Right cardiac atrium (tissue), 5 donors: ENCODE results near the gene ONECUT3. TPM values are rescaled to one million over a fixed set of nuclear protein-coding genes. Genes with fewer than 3 reads are reported as not detected.

Source experiments
- ATAC-seq, 2 donors: fragments of 200-7000 bp; cut with Tn5 transposase; one replicate each; pipeline versions ENCODE4 v1.8.0 to v1.9.1; 2020; ENCODE audit warnings: moderate library complexity in 2 of 2, mild to moderate bottlenecking in 1 of 2
- DNase-seq, 3 donors: peaks; one replicate each; pipeline ENCODE4 v3.0.0-alpha.2; 2020
- H3K27ac ChIP-seq: one replicate; pipeline ENCODE4 v1.5.1; 2013; ENCODE audit warnings: mild to moderate bottlenecking, low read length, control low read depth, moderate library complexity
- H3K27me3 ChIP-seq: one replicate; pipeline ENCODE4 v1.6.1; 2013; ENCODE audit not compliant: control insufficient read depth, insufficient read depth
- H3K4me1 ChIP-seq: one replicate; pipeline ENCODE4 v1.6.1; 2013; ENCODE audit warnings: low read length; ENCODE audit not compliant: control insufficient read depth, insufficient read depth
- H3K4me3 ChIP-seq: one replicate; pipeline ENCODE4 v1.5.1; 2013; ENCODE audit warnings: low read length, control low read depth
- H3K9me3 ChIP-seq: one replicate; pipeline ENCODE4 v1.6.1; 2013; ENCODE audit warnings: low read length; ENCODE audit not compliant: control insufficient read depth
- WGBS: extraction: QIAGEN DNeasy Blood & Tissue Kit; methylation state at CpG from one replicate; pipeline ENCODE4 v1.1.7; 2013; 5-methylcytosine and 5-hydroxymethylcytosine counted together
- intact Hi-C, 4 donors: fragments of 100-400 bp; cut with DNase I; formaldehyde crosslinking; loops; one replicate each; pipeline versions ENCODE4 v1.11.0 to v1.14.0; 2022 to 2023
- polyA plus RNA-seq: library from polyadenylated mRNA; stranded (reverse); fragments of 200-250 nt; gene quantifications from one replicate; pipeline ENCODE4 v1.2.3, GENCODE V29; 2013
- total RNA-seq, 4 donors: library from RNA; stranded (reverse); fragmentation: NEBNext Ultra II Directional; extraction: Animal tissue kit (Norgen Biotek cat#: 25700); gene quantifications; one replicate each; pipeline ENCODE4 v1.2.1, GENCODE V29; 2021
- donor health status: healthy with polysubstance abuse.
- donor health status: DM: no; HTN: yes; CAD: no.
- donor health status: DM: no; HTN: no; CAD: no.
- donor health status: DM: no; HTN: yes; CAD: no; lungs with severe emphysema.
- donor health status: DM: yes; HTN: yes; CAD: no.

The ONECUT3 gene
- total and polyA plus RNA-seq, 5 donors = not detected

GRCh38 chr19:1805401-1806183, 52.3 kb downstream of the ONECUT3 start:
- no peaks in the 10 kb centered on the region for H3K27me3 ChIP-seq
- intact Hi-C loops = no loop called here
- DNase-seq (peak in 1 of 3 donors; percentile 53), ATAC-seq (no peak)
- no peaks in the 10 kb centered on the region for H3K4me1 ChIP-seq
- H3K9me3 ChIP-seq = no peaks in the 10 kb centered on the region
- WGBS = 87% methylated on average over 24 of the region's 24 CpGs
- no peak overlapping the region for H3K27ac ChIP-seq
- no peak overlapping the region for H3K4me3 ChIP-seq

- intact Hi-C loops = no loop called here
- Histone ChIP-seq H3K27ac (no peak overlapping the region), H3K4me3 (no peak overlapping the region), H3K4me1 (no peaks in the 10 kb centered on the region), H3K27me3 (no peaks in the 10 kb centered on the region), H3K9me3 (no peaks in the 10 kb centered on the region)
- ATAC-seq (no peak), DNase-seq (peak in 1 of 3 donors; percentile 58)
- 78% methylated on average over 45 of the region's 45 CpGs for WGBS
Measured at GRCh38 chr19:1806184-1807029, 53.1 kb downstream of the ONECUT3 start.

GRCh38 chr19:1807030-1807694, 53.9 kb downstream of the ONECUT3 start:
- H3K4me3 ChIP-seq = no peak overlapping the region
- 66% methylated on average over 28 of the region's 28 CpGs for WGBS
- H3K9me3 ChIP-seq = no peaks in the 10 kb centered on the region
- peak in 1 of 3 donors; percentile 58 for DNase-seq
- ATAC-seq = no peak
- H3K27me3 ChIP-seq = no peaks in the 10 kb centered on the region
- H3K27ac ChIP-seq = no peak overlapping the region
- intact Hi-C loops = no loop called here
- no peaks in the 10 kb centered on the region for H3K4me1 ChIP-seq

GRCh38 chr19:1807695-1808394, 54.5 kb downstream of the ONECUT3 start:
- no peak overlapping the region for H3K27ac ChIP-seq
- DNase-seq (no peak), ATAC-seq (no peak)
- no peaks in the 10 kb centered on the region for H3K4me1 ChIP-seq
- H3K27me3 ChIP-seq = no peaks in the 10 kb centered on the region
- WGBS = 80% methylated on average over 30 of the region's 30 CpGs
- no peak overlapping the region for H3K4me3 ChIP-seq
- intact Hi-C loops = no loop called here
- no peaks in the 10 kb centered on the region for H3K9me3 ChIP-seq

GRCh38 chr19:1808395-1808731, 55.1 kb downstream of the ONECUT3 start:
- ATAC-seq (no peak), DNase-seq (no peak)
- H3K4me1 ChIP-seq = peaks cover 3% of the 10 kb centered on the region
- H3K27ac ChIP-seq = no peak overlapping the region
- no peak overlapping the region for H3K4me3 ChIP-seq
- H3K27me3 ChIP-seq = no peaks in the 10 kb centered on the region
- H3K9me3 ChIP-seq = no peaks in the 10 kb centered on the region
- intact Hi-C loops = no loop called here
- WGBS = 92% methylated on average over 2 of the region's 2 CpGs

DNA sequence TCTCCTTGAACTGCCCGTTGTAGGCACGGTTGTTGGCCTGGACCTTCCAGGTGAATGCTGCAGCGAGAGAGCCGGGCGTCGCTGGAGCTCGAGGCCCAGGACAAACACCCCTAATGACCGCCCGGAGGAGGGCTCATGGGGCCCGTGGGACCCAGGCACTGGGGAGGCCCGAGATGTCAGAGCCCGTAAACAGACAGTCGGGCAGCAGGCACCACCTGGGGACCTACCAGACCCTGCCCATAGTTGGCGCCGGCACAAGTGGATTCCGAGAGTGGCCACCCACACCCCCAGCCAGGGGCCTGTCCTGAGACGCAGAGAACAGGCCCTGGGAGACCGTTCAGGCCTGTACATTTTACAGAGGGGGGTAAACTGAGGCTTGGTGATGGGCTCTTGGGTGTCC, 56.4 kb downstream of the ONECUT3 start:
- H3K9me3 ChIP-seq = no peaks in the 10 kb centered on the region
- H3K27me3 ChIP-seq = no peaks in the 10 kb centered on the region
- DNase-seq (peak in 1 of 3 donors; percentile 67), ATAC-seq (no peak)
- WGBS = 80% methylated on average over 18 of the region's 18 CpGs
- H3K27ac ChIP-seq = no peak overlapping the region
- peaks cover 3% of the 10 kb centered on the region for H3K4me1 ChIP-seq
- intact Hi-C loops = no loop called here
- H3K4me3 ChIP-seq = no peak overlapping the region

DNA sequence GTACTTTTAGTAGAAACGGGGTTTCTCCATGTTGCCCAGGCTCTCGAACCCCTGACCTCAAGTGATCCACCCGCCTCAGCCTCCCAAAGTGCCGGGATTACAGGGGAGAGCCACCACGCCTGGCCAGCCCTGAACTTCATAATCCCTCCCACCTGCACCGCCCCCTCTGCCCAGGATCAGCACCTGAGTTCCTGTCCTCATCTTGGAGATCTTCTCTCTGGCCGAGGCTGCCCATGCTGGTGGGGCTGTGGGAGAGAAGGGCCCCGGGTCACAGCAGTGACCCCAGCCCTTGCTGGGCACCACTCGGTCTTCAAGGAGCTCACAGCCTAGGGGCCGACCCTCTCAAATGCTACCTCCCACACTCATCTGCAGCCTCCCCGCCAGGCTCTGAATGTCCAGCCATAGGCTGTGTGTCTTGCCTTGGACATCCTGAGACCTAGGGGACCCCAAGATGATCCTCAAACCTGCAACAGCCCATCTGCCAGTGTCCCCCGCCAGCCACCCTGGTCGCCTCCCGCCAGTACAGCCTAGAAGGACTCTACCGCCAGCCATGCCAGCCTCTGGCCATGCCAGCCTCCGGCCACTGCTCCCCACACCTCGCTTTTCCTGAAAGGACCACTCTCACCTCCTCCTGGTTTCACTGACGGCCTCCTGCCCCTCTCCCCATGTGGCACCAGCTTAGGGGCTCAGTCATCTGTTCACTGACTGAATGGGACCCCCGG, 57.3 kb downstream of the ONECUT3 start:
- intact Hi-C loops = no loop called here
- Histone ChIP-seq H3K27me3 (no peaks in the 10 kb centered on the region), H3K4me1 (peaks cover 3% of the 10 kb centered on the region), H3K9me3 (no peaks in the 10 kb centered on the region), H3K4me3 (no peak overlapping the region), H3K27ac (no peak overlapping the region)
- ATAC-seq (no peak), DNase-seq (peak in 1 of 3 donors; percentile 46)
- WGBS = 89% methylated on average over 19 of the region's 19 CpGs

- intact Hi-C loops = no loop called here
- H3K4me1 ChIP-seq = peaks cover 3% of the 10 kb centered on the region
- ATAC-seq = peak; percentile 4 to 8
- 19% methylated on average over 13 of the region's 13 CpGs for WGBS
- H3K4me3 ChIP-seq = no peak overlapping the region
- H3K9me3 ChIP-seq = no peaks in the 10 kb centered on the region
- no peak overlapping the region for H3K27ac ChIP-seq
- no peaks in the 10 kb centered on the region for H3K27me3 ChIP-seq
- DNase-seq = peak; percentile 74 to 86 (median 86)
Measured at GRCh38 chr19:1811472-1811894, 58.2 kb downstream of the ONECUT3 start.

GRCh38 chr19:1811942-1812425, 58.7 kb downstream of the ONECUT3 start, which contains the start of gene ATP8B3:
ATP8B3 (minus strand) TSS chr19:1812276; CDS start chr19:1811736, 540 bp downstream.
- no peak for DNase-seq
- H3K9me3 ChIP-seq = no peaks in the 10 kb centered on the region
- H3K4me1 ChIP-seq = peaks cover 3% of the 10 kb centered on the region
- 2% methylated on average over 48 of the region's 48 CpGs for WGBS
- intact Hi-C loops = no loop called here
- H3K4me3 ChIP-seq = peak within 1 kb of the TSS; percentile 59
- ATAC-seq = no peak
- peak within 1 kb of the TSS; percentile 40 for H3K27ac ChIP-seq
- H3K27me3 ChIP-seq = no peaks in the 10 kb centered on the region
